Neuronal stem cell (in vitro differentiated cells): ENCODE measurements around the gene NOS3.

Experiments
- DNase-seq: peaks from one replicate; pipeline ENCODE4 v3.0.0-alpha.2; 2013; ENCODE audit warnings: low spot score
- H2AFZ ChIP-seq: one replicate; pipeline ENCODE4 v1.6.1; 2013; ENCODE audit warnings: mild to moderate bottlenecking, low read length, inconsistent platforms
- H2AK5ac ChIP-seq: 2 replicates; pipeline ENCODE4 v1.6.1; 2013; ENCODE audit warnings: low read depth, mild to moderate bottlenecking, inconsistent platforms, low read length, moderate library complexity, mixed read lengths
- H2BK120ac ChIP-seq: 2 replicates; pipeline ENCODE4 v1.6.1; 2013; ENCODE audit warnings: low read depth, mild to moderate bottlenecking, inconsistent platforms, low read length, moderate library complexity, mixed read lengths
- H2BK12ac ChIP-seq: one replicate; pipeline ENCODE4 v1.6.1; 2013; ENCODE audit warnings: low read length, inconsistent platforms
- H2BK15ac ChIP-seq: 2 replicates; pipeline ENCODE4 v1.6.1; 2013; ENCODE audit warnings: mild to moderate bottlenecking, low read length, inconsistent platforms, mixed read lengths
- H2BK5ac ChIP-seq: one replicate; pipeline ENCODE4 v1.6.1; 2013; ENCODE audit warnings: inconsistent platforms, mild to moderate bottlenecking, low read length, moderate library complexity
- H3K14ac ChIP-seq: one replicate; pipeline ENCODE4 v1.6.1; 2013; ENCODE audit warnings: low read length, inconsistent platforms
- H3K18ac ChIP-seq: 2 replicates; pipeline ENCODE4 v1.6.1; 2013; ENCODE audit warnings: low read length, inconsistent platforms
- H3K23ac ChIP-seq: 2 replicates; pipeline ENCODE4 v1.6.1; 2013; ENCODE audit warnings: low read depth, mild to moderate bottlenecking, mixed read lengths, low read length, inconsistent platforms; ENCODE audit not compliant: poor library complexity
- H3K27ac ChIP-seq: replicated peaks from 3 replicates; pipeline ENCODE4 v1.5.1; 2013; ENCODE audit warnings: low read length, inconsistent platforms
- H3K27me3 ChIP-seq, 3 experiments: 2 replicates each; pipeline ENCODE4 v1.6.1; 2013; ENCODE audit warnings: low read length in 3 of 3, mild to moderate bottlenecking in 2 of 3, inconsistent platforms in 1 of 3, low read depth in 1 of 3, mixed read lengths in 1 of 3, moderate library complexity in 1 of 3; ENCODE audit not compliant: control insufficient read depth in 3 of 3, insufficient read depth in 3 of 3
- H3K36me3 ChIP-seq, 2 donors: replicated peaks in 1 of 2; 2 replicates each; pipeline ENCODE4 v1.6.1; 2013; ENCODE audit warnings: low read length in 2 of 2; ENCODE audit not compliant: control insufficient read depth in 2 of 2, insufficient read depth in 2 of 2
- H3K4ac ChIP-seq: 2 replicates; pipeline ENCODE4 v1.6.1; 2013; ENCODE audit warnings: inconsistent platforms, mild to moderate bottlenecking, low read length, moderate library complexity
- H3K4me1 ChIP-seq, 2 donors: 1 replicate in 1 of 2; 2 replicates in 1 of 2; pipeline ENCODE4 v1.6.1; 2013; ENCODE audit warnings: low read length in 2 of 2, low read depth in 1 of 2; ENCODE audit not compliant: control insufficient read depth in 2 of 2, insufficient read depth in 1 of 2
- H3K4me2 ChIP-seq: one replicate; pipeline ENCODE4 v1.6.1; 2013; ENCODE audit warnings: mild to moderate bottlenecking, low read length, inconsistent platforms; ENCODE audit not compliant: insufficient read depth, poor library complexity, severe bottlenecking
- H3K4me3 ChIP-seq, 2 donors: 2 replicates each; pipeline ENCODE4 v1.5.1; 2013; ENCODE audit warnings: low read length in 2 of 2, mild to moderate bottlenecking in 2 of 2, inconsistent platforms in 1 of 2, moderate library complexity in 1 of 2
- H3K79me1 ChIP-seq: one replicate; pipeline ENCODE4 v1.6.1; 2013; ENCODE audit warnings: low read depth, mild to moderate bottlenecking, inconsistent platforms, low read length, moderate library complexity
- H3K9ac ChIP-seq: one replicate; pipeline ENCODE4 v1.6.1; 2013; ENCODE audit warnings: mild to moderate bottlenecking, low read depth, low read length, inconsistent platforms; ENCODE audit not compliant: poor library complexity
- H3K9me3 ChIP-seq, 2 donors: replicated peaks in 1 of 2; 2 replicates each; pipeline versions ENCODE3 to v1.6.1; 2013; ENCODE audit warnings: low read length in 2 of 2, mild to moderate bottlenecking in 2 of 2, inconsistent platforms in 1 of 2, low read depth in 1 of 2, mixed read lengths in 1 of 2, moderate library complexity in 1 of 2; ENCODE audit not compliant: control insufficient read depth in 2 of 2, insufficient read depth in 1 of 2
- H4K8ac ChIP-seq: one replicate; pipeline ENCODE4 v1.6.1; 2013; ENCODE audit warnings: low read depth, mild to moderate bottlenecking, inconsistent platforms, low read length, moderate library complexity
- H4K91ac ChIP-seq: one replicate; pipeline ENCODE4 v1.6.1; 2013; ENCODE audit warnings: low read length, low read depth, mild to moderate bottlenecking, inconsistent platforms; ENCODE audit not compliant: poor library complexity
- WGBS, 2 donors: extraction: QIAGEN DNeasy Blood & Tissue Kit; methylation state at CpG; one replicate each; pipeline ENCODE4 v1.1.7; 2013; ENCODE audit warnings: missing lambda C conversion rate in 2 of 2, mixed read lengths in 1 of 2; ENCODE audit not compliant: insufficient read length in 2 of 2, insufficient replicate concordance in 1 of 2; ENCODE audit errors: extremely low coverage in 2 of 2; 5-methylcytosine and 5-hydroxymethylcytosine counted together

Gene NOS3

DNA sequence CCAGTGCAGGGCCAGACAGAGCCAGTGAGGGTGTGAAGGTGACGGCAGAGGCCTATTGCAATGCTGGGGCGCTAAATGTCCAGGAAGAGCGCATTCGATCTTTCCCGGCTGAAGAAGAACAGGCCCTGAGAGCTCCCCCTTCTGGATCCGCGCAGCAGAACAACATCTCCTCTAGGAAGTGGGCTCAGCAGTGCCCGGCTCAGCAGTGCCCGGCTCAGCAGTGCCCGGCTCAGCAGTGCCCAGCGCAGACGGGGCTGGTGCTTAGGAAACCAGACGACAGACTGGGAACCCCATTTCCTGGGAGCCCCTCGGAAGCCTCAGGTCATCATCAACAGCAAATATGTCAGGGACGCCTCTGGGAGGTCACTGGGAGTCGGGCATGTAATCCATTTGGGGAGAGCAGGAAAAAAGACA is 4.7 kb upstream of the NOS3 start:
- no peak overlapping the region for H2AFZ ChIP-seq
- DNase-seq = no peak

DNA sequence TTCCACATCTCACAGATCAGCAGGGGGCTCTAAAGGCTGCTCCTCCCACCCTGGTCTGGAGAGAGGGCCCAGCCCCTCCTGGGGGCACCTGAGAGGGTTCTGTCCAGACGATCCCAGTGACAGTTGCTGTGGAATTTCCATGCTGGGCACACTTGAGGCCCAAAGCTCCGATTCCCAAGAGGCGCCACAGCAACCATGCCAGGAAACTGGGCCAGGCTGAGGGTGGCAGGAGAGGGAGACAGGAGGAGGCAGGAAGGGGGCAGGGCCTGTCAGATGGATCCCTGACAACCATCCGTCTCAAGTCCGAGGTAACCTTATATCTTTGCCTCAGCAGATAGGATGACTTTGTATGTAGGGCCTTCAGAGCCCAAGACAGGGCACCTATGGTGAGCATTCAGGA is 4.3 kb upstream of the NOS3 start:
- Histone ChIP-seq H3K9ac (no peak overlapping the region), H2BK5ac (no peak overlapping the region), H4K8ac (no peak overlapping the region), H3K18ac (peak overlapping the region; percentile 34), H3K9me3 (peaks cover 5 to 18% of the 10 kb centered on the region in 2 donors), H3K4ac (no peak overlapping the region), H2BK120ac (no peak overlapping the region), H3K4me1 (peaks cover 2 to 6% of the 10 kb centered on the region in 2 donors), H3K27me3 (peaks cover 0 to 16% (median 0%) of the 10 kb centered on the region in 3 experiments), H2AK5ac (no peak overlapping the region), H2BK15ac (peak overlapping the region; percentile 42), H3K14ac (no peak overlapping the region), H3K27ac (no peak overlapping the region), H2AFZ (no peak overlapping the region), H2BK12ac (no peak overlapping the region), H3K79me1 (no peaks in the 10 kb centered on the region), H3K4me3 (no peak overlapping the region), H3K23ac (no peak overlapping the region), H4K91ac (no peak overlapping the region), H3K4me2 (no peak overlapping the region), H3K36me3 (no peaks in the 10 kb centered on the region)
- DNase-seq = no peak
- no CpG with 5 or more reads among the region's 5 CpGs for WGBS, 2 donors

More for the DNA sequence above, 4.7 kb upstream of the NOS3 start:
- Histone ChIP-seq H2AK5ac (no peak overlapping the region), H2BK120ac (no peak overlapping the region), H3K27me3 (peaks cover 0 to 20% (median 0%) of the 10 kb centered on the region in 3 experiments), H3K14ac (no peak overlapping the region), H3K4me2 (no peak overlapping the region), H3K79me1 (no peaks in the 10 kb centered on the region), H3K4ac (no peak overlapping the region), H3K9ac (no peak overlapping the region), H2BK15ac (no peak overlapping the region), H3K18ac (no peak overlapping the region), H3K23ac (no peak overlapping the region), H4K91ac (no peak overlapping the region), H4K8ac (no peak overlapping the region), H2BK5ac (no peak overlapping the region), H3K4me1 (peaks cover 2 to 6% of the 10 kb centered on the region in 2 donors), H3K36me3 (no peaks in the 10 kb centered on the region), H2BK12ac (no peak overlapping the region), H3K9me3 (peaks cover under 1 to 13% of the 10 kb centered on the region in 2 donors), H3K4me3 (no peak overlapping the region), H3K27ac (no peak overlapping the region)
- WGBS, 2 donors = no CpG with 5 or more reads among the region's 16 CpGs

DNA sequence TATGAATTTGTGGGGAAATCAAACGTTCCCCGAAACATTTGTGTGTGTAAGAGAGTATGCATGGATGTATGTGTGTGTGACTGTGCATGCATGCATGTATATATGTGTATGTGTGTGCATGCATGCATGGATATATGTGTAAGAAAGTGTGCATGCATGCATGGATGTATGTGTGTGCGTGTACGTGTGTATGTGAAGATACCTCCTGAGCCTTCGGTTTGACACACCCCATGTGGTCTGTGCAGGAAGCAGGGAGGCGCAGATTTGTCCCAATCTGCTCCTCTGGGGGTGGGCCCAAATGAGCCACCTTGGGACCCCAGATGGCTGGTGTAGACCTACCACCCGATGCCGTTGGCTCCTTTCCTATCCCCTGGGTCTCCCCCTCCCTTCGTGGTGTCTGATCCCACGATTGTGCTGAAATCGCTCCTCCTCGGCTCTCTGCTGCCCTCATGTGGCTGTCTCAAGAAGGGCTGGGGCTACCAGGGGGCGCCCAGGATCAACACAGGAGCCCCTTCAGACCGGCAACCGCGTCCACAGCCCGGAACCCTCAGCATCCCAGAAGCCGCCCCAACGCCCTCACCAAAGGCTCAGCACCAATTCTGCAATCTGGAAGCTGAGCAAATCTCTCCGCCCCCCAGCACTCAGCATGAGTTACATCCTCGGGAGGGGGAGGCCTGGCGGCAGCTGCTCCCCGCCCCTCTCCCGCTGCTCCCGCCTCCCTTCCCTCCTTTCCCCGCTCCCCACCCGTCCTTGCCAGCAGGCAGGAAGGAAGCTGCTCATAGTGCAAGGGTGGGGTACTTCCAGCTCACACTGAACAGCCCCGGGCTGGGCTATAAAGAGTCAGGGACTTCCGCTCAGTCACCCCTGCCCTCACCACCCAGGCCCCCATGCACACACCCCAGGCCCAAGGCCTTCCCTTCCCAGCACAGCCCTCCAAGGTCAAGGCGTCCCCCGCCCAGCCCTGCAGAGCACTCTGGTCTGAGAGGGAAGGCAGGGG is 2.3 kb upstream of the NOS3 start:
- peak overlapping the region; percentile 26 for H3K14ac ChIP-seq
- peak overlapping the region; percentile 45 for H3K9ac ChIP-seq
- H3K36me3 ChIP-seq = no peaks in the 10 kb centered on the region
- peak overlapping the region; percentile 41 for H3K4me2 ChIP-seq
- no peak overlapping the region for H4K8ac ChIP-seq
- H3K18ac ChIP-seq = peak overlapping the region; percentile 72
- peak overlapping the region; percentile 69 for H2BK15ac ChIP-seq
- peaks cover 11 to 13% of the 10 kb centered on the region in 2 donors for H3K4me1 ChIP-seq
- no peak overlapping the region for H2BK12ac ChIP-seq
- peak overlapping the region; percentile 72 for H2BK5ac ChIP-seq
- H4K91ac ChIP-seq = no peak overlapping the region
- no peak overlapping the region for H2BK120ac ChIP-seq
- H3K4me3 ChIP-seq = peak overlapping the region in 1 of 2 donors; percentile 42
- peak overlapping the region; percentile 89 for H2AFZ ChIP-seq
- H2AK5ac ChIP-seq = peak overlapping the region; percentile 13
- H3K79me1 ChIP-seq = no peaks in the 10 kb centered on the region
- peaks cover 5 to 18% of the 10 kb centered on the region in 2 donors for H3K9me3 ChIP-seq
- no peak overlapping the region for H3K4ac ChIP-seq
- no peaks in the 10 kb centered on the region for H3K27me3 ChIP-seq
- H3K23ac ChIP-seq = peak overlapping the region; percentile 26
- DNase-seq = peak; percentile 84
- no CpG with 5 or more reads among the region's 31 CpGs for WGBS, 2 donors
- no peak overlapping the region for H3K27ac ChIP-seq

DNA sequence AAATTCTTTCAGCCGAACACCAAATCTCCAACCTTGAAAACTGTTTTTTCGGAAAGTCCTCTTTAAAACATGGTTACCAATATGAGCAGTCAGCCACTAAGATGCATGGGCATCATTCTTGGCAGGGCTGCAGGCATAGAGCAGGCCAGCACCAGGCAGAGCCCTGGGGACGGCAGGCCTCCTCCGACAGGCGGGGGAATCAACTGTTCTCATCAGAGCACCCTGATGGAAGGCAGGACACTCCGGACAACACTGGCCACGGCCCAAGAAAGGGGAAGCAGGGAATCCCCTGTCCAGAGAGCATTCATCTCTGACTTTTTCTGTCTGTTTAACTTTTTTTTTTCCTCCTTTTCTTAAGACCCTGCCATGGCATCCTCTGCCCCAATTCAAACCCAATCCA is 1.4 kb upstream of the NOS3 start:
- H2BK120ac ChIP-seq = no peak overlapping the region
- no peak for DNase-seq
- H2BK5ac ChIP-seq = no peak overlapping the region
- H3K4ac ChIP-seq = no peak overlapping the region
- no peaks in the 10 kb centered on the region for H3K79me1 ChIP-seq
- H3K4me3 ChIP-seq = no peak overlapping the region
- no peaks in the 10 kb centered on the region for H3K27me3 ChIP-seq
- peaks cover 17 to 18% of the 10 kb centered on the region in 2 donors for H3K4me1 ChIP-seq
- H4K91ac ChIP-seq = no peak overlapping the region
- no CpG with 5 or more reads among the region's 7 CpGs for WGBS, 2 donors
- no peak overlapping the region for H3K9ac ChIP-seq
- peaks cover 5 to 18% of the 10 kb centered on the region in 2 donors for H3K9me3 ChIP-seq
- no peak overlapping the region for H3K23ac ChIP-seq
- no peak overlapping the region for H3K27ac ChIP-seq
- no peaks in the 10 kb centered on the region for H3K36me3 ChIP-seq
- H2BK12ac ChIP-seq = no peak overlapping the region
- H3K14ac ChIP-seq = no peak overlapping the region
- no peak overlapping the region for H2AK5ac ChIP-seq
- H3K4me2 ChIP-seq = no peak overlapping the region
- peak overlapping the region; percentile 89 for H2AFZ ChIP-seq
- H4K8ac ChIP-seq = no peak overlapping the region
- H2BK15ac ChIP-seq = no peak overlapping the region
- H3K18ac ChIP-seq = no peak overlapping the region
